ENCODE data around the gene GRIP1.

Gene GRIP1

GRCh38 chr12:66598608-66599007 lies 80.3 kb downstream of the GRIP1 start:
- DNase-seq: no peak

GRCh38 chr12:66598079-66598478 lies 80.8 kb downstream of the GRIP1 start:
- DNase-seq: no peak

- DNase-seq: no peak
Measured at GRCh38 chr12:66596199-66596598, 82.7 kb downstream of the GRIP1 start.

GRCh38 chr12:66594688-66595087 lies 84.2 kb downstream of the GRIP1 start:
- DNase-seq: no peak

GRCh38 chr12:66590275-66590985 lies 88.4 kb downstream of the GRIP1 start:
- DNase-seq: no peak

GRCh38 chr12:66589095-66589494 lies 89.8 kb downstream of the GRIP1 start:
- no peak for DNase-seq

- no peak for DNase-seq
Measured at GRCh38 chr12:66587912-66588311, 91.0 kb downstream of the GRIP1 start.

GRCh38 chr12:66584673-66585072 lies 94.2 kb downstream of the GRIP1 start:
- no peak for DNase-seq

- no peak for DNase-seq
Measured at GRCh38 chr12:66573605-66574004, 105.3 kb downstream of the GRIP1 start.

GRCh38 chr12:66572845-66573244 lies 106.0 kb downstream of the GRIP1 start:
- no peak for DNase-seq

- no peak for DNase-seq
Measured at GRCh38 chr12:66571361-66571915, 107.4 kb downstream of the GRIP1 start.

GRCh38 chr12:66563220-66563619 lies 115.7 kb downstream of the GRIP1 start:
- no peak for DNase-seq

- DNase-seq: no peak
Measured at GRCh38 chr12:66555113-66555512, 123.8 kb downstream of the GRIP1 start.

GRCh38 chr12:66552716-66553115 lies 126.2 kb downstream of the GRIP1 start:
- no peak for DNase-seq

GRCh38 chr12:66550626-66551025 lies 128.2 kb downstream of the GRIP1 start:
- no peak for DNase-seq

- DNase-seq: no peak
Measured at GRCh38 chr12:66549050-66549389, 129.9 kb downstream of the GRIP1 start.

- no peak for DNase-seq
Measured at GRCh38 chr12:66548338-66549049, 130.4 kb downstream of the GRIP1 start.

GRCh38 chr12:66541426-66541825 lies 137.4 kb downstream of the GRIP1 start:
- DNase-seq: no peak

GRCh38 chr12:66539431-66539830 lies 139.4 kb downstream of the GRIP1 start:
- DNase-seq: no peak

GRCh38 chr12:66538970-66539369 lies 139.9 kb downstream of the GRIP1 start:
- no peak for DNase-seq

- no peak for DNase-seq
Measured at GRCh38 chr12:66537876-66538275, 141.0 kb downstream of the GRIP1 start.

GRCh38 chr12:66533767-66534166 lies 145.1 kb downstream of the GRIP1 start:
- no peak for DNase-seq

GRCh38 chr12:66531766-66532165 lies 147.1 kb downstream of the GRIP1 start:
- DNase-seq: no peak

- no peak for DNase-seq
Measured at GRCh38 chr12:66529934-66530333, 148.9 kb downstream of the GRIP1 start.

GRCh38 chr12:66516561-66516960 lies 162.3 kb downstream of the GRIP1 start:
- DNase-seq: no peak
